MM.1S (cell line): ENCODE data around the gene GIPC1.

ENCODE experiments used
- CTCF ChIP-seq: fragments of 300-600 bp; sonication (generic); IDR thresholded peaks from 2 replicates; pipeline ENCODE4 v1.5.1; 2016; ENCODE audit warnings: antibody characterized with exemption, low read length, mixed read lengths
- EZH2 ChIP-seq: fragments of 300-600 bp; sonication (generic); optimal IDR thresholded peaks from 2 replicates; pipeline ENCODE3; 2017; ENCODE audit warnings: low read depth, mild to moderate bottlenecking, antibody characterized with exemption, low read length, mixed read lengths

GRCh38 chr19:14471436-14472187 lies 24.3 kb downstream of the GIPC1 start:
- TF ChIP-seq CTCF (no peak), EZH2 (no peak)
